GM18520 (cell line): ENCODE results near the gene ASIC4.

Experiments used
- ATAC-seq: cut with Tn5 transposase; IDR thresholded peaks from one replicate; pipeline ENCODE4 v1.9.1; 2021; ENCODE audit not compliant: unreplicated experiment

ASIC4 gene

DNA sequence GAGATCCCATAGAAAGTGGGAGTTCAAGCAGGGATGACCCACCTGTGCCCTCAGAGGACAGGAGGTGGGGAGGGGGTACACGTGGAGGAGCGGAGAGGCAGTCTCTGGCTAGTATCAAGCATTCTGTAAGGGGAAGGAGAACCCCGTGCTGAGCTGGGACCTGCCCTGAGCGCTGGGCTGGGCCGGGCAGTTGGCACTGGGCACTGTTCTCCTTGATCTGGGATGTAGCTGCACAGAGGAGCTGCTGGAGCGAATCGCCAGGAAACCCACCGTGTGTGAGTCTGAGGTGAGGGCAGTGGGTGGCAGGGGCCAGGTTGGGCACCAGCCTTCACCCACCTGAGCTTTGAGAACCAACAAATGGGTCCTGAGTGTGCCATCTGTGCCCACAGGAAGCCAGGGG, 35.4 kb upstream of the ASIC4 start:
- ATAC-seq: no peak

DNA sequence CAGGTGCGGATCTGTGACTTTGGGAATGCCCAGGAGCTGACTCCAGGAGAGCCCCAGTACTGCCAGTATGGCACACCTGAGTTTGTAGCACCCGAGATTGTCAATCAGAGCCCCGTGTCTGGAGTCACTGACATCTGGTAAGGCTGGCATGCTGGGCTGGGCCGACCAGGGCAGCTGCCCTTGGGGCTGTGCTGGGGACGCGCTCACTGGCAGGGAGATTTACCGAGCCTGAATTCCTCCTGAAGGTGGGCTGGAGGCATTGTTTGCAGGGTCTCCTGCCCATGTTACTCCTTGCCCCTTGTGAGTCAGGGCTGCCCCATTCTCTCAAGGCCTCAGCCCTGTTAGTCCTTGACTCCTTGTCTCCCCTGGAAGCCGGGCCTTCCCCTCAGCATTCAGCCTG, 34.3 kb upstream of the ASIC4 start:
- no peak for ATAC-seq

DNA sequence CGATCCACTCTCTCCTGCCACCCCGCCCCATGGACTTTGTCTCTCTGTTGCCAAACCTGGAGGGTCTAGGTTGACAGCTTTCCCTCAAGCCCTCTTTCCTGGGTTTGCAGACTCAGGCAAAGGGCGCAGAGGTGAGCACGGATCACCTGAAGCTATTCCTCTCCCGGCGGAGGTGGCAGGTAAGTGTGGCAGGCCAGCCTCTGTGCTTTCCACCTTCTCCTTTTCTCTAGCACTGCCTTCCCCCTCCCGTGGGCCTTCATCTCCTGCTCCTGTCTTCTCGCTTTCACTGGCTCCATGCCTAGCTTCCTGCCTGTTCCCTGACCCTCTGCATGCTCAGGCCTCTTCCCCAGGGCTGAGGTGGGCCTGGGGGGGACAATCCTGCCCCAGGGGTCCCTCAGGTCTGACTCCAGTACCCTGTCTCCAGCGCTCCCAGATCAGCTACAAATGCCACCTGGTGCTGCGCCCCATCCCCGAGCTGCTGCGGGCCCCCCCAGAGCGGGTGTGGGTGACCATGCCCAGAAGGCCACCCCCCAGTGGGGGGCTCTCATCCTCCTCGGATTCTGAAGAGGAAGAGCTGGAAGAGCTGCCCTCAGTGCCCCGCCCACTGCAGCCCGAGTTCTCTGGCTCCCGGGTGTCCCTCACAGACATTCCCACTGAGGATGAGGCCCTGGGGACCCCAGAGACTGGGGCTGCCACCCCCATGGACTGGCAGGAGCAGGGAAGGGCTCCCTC, 31.4 kb upstream of the ASIC4 start:
- ATAC-seq: no peak

DNA sequence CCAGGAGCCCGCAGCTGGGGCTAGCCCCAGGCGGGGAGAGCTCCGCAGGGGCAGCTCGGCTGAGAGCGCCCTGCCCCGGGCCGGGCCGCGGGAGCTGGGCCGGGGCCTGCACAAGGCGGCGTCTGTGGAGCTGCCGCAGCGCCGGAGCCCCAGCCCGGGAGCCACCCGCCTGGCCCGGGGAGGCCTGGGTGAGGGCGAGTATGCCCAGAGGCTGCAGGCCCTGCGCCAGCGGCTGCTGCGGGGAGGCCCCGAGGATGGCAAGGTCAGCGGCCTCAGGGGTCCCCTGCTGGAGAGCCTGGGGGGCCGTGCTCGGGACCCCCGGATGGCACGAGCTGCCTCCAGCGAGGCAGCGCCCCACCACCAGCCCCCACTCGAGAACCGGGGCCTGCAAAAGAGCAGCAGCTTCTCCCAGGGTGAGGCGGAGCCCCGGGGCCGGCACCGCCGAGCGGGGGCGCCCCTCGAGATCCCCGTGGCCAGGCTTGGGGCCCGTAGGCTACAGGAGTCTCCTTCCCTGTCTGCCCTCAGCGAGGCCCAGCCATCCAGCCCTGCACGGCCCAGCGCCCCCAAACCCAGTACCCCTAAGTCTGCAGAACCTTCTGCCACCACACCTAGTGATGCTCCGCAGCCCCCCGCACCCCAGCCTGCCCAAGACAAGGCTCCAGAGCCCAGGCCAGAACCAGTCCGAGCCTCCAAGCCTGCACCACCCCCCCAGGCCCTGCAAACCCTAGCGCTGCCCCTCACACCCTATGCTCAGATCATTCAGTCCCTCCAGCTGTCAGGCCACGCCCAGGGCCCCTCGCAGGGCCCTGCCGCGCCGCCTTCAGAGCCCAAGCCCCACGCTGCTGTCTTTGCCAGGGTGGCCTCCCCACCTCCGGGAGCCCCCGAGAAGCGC, 30.6 kb upstream of the ASIC4 start:
- ATAC-seq: no peak

DNA sequence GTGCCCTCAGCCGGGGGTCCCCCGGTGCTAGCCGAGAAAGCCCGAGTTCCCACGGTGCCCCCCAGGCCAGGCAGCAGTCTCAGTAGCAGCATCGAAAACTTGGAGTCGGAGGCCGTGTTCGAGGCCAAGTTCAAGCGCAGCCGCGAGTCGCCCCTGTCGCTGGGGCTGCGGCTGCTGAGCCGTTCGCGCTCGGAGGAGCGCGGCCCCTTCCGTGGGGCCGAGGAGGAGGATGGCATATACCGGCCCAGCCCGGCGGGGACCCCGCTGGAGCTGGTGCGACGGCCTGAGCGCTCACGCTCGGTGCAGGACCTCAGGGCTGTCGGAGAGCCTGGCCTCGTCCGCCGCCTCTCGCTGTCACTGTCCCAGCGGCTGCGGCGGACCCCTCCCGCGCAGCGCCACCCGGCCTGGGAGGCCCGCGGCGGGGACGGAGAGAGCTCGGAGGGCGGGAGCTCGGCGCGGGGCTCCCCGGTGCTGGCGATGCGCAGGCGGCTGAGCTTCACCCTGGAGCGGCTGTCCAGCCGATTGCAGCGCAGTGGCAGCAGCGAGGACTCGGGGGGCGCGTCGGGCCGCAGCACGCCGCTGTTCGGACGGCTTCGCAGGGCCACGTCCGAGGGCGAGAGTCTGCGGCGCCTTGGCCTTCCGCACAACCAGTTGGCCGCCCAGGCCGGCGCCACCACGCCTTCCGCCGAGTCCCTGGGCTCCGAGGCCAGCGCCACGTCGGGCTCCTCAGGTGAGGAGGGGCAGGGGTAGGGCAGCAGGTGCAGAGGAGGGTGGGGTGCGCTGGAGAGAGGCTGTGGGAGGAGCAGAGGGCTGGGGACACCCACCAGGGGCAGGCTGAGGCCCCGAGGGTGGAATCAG, 29.7 kb upstream of the ASIC4 start:
- no peak for ATAC-seq

DNA sequence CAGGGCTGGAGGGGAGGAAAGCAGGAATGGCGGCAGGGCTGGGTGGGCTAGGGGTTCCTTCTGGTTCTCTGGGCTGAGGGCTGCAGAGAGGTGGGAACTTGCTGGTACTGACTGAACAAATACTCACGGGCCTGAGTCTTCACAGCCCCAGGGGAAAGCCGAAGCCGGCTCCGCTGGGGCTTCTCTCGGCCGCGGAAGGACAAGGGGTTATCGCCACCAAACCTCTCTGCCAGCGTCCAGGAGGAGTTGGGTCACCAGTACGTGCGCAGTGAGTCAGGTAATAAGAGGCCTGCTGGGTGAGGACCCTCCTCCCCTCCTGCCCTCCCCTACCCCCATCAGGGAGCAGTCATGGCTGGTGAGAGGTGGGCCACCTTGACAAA, 29.1 kb upstream of the ASIC4 start:
- no peak for ATAC-seq

DNA sequence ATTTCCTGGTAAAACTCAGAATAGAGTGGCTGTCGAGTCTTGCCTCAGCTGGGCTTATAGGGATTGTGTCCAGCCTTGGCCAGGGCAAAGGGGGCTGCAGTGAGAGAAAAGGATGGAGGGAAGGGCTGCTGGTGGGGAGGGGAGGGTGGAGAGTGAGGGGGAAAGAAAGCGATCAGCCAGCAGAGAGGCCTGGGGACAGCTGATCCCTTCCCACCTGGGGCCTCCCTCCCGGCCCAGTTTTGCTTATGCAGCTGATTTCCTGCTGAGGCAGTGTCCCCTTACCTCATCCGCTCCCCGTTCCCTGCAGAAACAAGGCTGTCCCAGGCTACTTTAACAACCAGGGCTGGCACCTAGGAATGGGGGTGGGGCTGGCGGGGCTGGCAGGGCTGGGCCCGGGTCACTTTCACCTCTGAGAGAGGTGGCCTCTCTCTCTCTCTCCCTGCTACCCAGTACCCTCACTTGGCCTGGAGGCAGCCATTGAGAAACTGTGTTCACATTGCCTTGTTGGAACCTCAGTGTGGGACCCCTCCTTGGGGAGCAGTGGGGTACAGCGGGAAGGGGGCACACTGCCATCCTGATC, 27.8 kb upstream of the ASIC4 start:
- no peak for ATAC-seq

DNA sequence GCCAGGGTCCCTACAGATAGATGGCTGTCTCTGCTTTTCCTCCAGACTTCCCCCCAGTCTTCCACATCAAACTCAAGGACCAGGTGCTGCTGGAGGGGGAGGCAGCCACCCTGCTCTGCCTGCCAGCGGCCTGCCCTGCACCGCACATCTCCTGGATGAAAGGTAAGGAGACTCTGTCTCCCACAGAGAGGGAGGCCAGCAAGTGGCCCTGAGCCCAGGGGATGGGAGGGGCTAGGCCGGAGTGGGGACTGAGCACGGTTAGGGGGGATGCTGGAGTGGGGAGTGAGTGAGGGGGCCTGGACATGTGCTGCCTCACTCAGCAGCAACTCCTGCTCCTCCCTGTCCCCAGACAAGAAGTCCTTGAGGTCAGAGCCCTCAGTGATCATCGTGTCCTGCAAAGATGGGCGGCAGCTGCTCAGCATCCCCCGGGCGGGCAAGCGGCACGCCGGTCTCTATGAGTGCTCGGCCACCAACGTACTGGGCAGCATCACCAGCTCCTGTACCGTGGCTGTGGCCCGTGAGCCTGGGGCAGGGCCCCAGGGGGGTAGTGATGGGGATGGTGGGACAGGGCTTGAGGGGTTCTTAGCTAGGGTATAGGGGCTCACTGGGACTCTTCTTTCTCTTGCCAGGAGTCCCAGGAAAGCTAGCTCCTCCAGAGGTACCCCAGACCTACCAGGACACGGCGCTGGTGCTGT, 26.0 kb upstream of the ASIC4 start:
- no peak for ATAC-seq

DNA sequence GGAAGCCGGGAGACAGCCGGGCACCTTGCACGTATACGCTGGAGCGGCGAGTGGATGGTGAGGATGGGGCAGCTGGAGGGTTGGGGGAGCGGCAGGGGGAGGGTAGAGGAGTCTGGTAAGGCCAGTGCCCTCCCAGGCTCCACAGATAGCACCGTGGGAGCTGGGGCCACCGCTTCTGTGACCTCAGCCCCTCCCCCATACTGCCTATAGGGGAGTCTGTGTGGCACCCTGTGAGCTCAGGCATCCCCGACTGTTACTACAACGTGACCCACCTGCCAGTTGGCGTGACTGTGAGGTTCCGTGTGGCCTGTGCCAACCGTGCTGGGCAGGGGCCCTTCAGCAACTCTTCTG, 25.5 kb upstream of the ASIC4 start:
- ATAC-seq: no peak

DNA sequence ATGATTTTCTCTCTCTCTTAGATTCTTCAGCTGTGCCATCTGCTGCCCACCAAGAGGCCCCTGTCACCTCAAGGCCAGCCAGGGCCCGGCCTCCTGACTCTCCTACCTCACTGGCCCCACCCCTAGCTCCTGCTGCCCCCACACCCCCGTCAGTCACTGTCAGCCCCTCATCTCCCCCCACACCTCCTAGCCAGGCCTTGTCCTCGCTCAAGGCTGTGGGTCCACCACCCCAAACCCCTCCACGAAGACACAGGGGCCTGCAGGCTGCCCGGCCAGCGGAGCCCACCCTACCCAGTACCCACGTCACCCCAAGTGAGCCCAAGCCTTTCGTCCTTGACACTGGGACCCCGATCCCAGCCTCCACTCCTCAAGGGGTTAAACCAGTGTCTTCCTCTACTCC, 25.0 kb upstream of the ASIC4 start:
- ATAC-seq: no peak

DNA sequence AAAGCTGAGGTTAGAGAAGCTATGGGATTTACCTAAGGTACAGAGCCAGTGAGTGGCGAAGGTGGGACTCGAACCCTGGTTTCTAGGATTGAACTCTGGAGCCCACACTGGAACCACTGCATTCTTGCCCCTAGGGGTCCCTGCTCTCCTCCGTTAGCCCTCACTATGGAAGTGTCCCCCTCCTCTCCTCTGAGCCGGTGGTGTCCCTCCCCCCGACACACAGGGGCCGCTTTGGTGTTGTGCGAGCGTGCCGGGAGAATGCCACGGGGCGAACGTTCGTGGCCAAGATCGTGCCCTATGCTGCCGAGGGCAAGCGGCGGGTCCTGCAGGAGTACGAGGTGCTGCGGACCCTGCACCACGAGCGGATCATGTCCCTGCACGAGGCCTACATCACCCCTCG, 24.1 kb upstream of the ASIC4 start:
- no peak for ATAC-seq

DNA sequence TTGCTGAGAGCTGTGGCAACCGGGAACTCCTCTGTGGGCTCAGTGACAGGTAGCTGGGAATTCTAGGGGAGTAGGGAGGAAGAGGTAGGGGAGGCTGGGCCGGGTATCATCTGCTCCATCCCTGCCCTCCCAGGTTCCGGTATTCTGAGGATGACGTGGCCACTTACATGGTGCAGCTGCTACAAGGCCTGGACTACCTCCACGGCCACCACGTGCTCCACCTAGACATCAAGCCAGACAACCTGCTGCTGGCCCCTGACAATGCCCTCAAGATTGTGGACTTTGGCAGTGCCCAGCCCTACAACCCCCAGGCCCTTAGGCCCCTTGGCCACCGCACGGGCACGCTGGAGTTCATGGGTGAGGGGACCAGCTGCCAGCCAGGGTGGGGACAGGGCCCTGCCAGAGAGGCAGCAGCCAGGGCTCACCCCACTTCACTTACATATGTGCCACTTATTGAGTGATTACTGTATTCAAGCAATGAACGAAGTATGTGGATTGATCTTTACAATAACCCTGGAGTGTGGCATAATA, 23.6 kb upstream of the ASIC4 start:
- no peak for ATAC-seq

DNA sequence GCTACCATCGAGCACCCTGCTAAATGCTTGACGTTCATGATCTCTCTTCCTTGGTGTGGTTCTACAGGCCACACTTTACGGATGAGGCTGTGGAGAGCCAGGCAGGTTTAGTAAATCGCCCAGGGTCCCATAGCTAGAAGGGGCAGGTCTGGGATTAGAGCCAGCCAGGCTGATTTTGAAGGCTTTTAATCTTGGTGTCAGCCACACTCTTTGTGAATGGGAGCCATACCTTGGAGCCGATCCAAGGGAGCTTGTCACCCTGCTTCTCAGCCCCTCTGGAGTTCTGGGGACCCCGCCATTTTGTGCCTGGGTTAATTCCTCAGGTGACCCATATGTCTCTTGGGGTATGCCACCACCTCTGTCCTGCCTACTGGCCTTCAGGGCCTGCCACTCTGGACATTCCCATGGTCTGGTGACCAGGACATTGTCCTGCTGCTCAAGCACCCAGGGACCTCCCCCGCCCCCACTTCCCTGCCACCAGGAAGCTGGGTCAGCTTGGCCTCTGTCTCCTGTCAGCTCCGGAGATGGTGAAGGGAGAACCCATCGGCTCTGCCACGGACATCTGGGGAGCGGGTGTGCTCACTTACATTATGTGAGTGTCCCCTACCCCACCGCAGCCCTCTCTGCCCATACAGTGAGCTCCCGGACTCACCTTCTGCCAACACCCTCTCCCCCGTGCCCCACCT, 22.9 kb upstream of the ASIC4 start:
- no peak for ATAC-seq

DNA sequence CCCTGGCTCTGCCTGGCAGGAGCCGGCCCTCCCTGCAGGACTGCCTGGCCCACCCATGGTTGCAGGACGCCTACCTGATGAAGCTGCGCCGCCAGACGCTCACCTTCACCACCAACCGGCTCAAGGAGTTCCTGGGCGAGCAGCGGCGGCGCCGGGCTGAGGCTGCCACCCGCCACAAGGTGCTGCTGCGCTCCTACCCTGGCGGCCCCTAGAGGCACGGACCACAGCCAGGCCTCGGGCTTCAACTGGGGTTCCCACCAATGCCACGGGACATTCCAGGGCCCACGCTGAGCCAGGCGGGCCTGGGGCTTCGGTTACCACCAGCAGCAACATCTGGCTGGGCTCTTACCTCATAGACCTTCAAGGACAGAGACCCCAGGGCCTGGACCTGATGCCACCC, 21.7 kb upstream of the ASIC4 start:
- ATAC-seq: no peak

DNA sequence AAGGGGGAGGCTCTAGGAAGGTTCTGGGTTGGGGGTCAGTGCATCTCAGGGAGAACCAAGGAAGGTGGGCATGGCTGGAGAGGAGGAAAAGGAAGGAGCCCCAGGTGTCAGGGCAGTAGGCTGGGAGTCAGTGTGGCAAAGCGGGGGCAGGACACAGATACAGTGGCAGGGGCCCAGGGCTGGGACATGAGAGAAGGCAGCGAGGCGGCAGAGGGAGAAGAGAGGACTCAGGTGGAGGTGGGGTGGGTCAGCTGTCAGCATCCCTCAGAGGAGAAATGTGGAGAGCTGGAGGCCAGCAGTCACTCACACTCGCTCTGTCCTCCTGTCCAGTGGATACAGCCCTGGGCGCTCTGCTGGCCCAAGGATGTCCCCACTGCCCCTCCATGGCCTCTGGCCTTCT, 21.2 kb upstream of the ASIC4 start:
- ATAC-seq: no peak

DNA sequence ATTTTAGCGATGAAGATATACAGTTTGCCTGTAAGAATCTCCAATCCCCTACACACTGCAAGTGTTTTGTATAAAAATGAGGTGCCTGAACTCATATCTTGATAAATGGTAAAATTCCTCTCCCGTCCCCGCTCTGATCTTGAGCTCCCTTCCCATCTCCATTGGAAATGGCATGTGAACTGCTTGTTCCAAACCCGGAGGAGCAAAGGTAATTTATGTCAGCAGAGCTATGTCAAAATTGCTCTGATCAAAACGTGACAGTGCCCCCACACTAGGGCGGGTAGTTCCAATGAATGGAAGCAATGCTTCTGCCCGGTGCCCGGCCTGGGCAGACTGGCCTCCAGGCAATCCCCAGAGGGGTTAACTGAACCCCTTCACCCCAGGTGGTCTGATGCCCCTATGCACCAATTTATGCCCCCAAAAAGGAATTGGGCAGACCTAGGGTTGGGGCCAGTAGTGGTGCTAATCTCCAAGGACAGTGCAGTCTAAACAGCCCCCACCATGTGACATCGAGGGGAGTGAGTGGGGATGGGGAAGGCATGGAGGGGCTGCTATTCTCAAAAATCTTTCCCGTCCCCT, 19.2 kb upstream of the ASIC4 start:
- ATAC-seq: no peak

DNA sequence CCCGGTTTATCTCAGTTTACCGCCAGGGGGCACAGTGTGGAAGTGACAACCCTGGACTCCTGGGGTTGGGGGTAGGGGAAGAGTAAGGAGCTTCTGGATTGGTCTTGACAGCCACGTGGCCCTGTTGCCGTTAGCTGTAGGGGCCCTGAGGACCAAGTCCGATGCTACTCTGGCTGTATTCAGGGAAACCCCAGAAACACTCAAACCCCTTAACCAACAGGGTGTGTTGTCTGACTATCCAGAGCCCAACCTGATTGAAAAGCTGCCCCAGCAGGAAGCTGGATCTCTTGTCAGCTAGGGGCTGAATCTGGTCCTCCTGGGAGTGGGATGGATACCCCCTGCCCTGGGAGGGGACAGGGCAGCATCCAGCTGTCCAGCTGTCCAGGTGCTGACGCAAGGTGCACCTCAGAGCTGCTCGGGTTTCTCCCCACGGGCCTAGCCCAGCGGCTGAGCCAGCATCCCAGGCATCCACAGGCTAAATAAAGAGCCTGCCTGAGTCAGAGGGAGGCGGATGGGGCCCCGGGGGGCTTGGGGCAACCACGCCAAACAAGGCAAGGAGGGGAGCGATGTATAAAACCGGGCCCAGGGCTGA, 18.7 kb upstream of the ASIC4 start:
- no peak for ATAC-seq

DNA sequence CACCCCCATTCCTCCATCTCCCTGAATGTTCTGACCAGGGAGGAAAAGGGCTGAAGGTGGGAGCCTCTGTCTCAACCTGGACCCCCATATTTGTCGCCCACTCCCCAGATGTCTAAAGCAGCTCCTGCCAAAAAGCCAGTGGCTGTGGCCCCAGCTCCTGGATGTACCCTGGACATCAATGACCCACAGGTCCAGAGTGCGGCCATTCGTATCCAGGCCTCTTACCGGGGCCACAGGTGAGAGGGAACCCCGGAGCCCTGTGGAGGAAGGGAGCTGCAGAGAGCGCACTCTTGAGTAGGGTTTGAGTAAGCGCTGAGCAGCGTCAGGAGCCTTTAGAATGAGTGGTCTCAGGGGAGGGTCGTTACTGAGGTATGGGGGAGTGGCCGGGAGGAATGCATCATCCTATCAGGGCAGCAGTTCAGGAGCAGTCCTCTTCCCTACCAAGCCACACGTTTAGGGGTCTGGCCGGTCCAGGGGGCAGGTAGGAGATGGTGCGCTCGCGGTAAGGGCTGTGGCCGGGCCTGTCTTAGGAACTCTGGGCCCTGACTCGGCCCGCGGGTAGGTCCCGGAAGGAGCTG, 17.9 kb upstream of the ASIC4 start:
- ATAC-seq: no peak
